Left colon (tissue), 2 donors: ENCODE results near the gene RB1. TPM values are rescaled to one million over a fixed set of nuclear protein-coding genes. Genes with fewer than 3 reads are reported as not detected.

Experiments
- ATAC-seq: fragments of 200-7000 bp; cut with Tn5 transposase; one replicate; pipeline ENCODE4 v1.9.1; 2020; ENCODE audit warnings: mild to moderate bottlenecking, moderate library complexity
- DNase-seq, 2 donors: peaks; one replicate each; pipeline ENCODE4 v3.0.0-alpha.2; 2020
- intact Hi-C, 2 donors: fragments of 100-400 bp; cut with DNase I in 1 of 2; cut with micrococcal nuclease in 1 of 2; formaldehyde crosslinking; loops; one replicate each; pipeline versions ENCODE4 v1.11.2 to v1.14.0; 2022; cut with DNase I, micrococcal nuclease
- total RNA-seq, 2 donors: library from RNA; stranded (reverse); fragmentation: NEBNext Ultra II Directional; extraction: Animal tissue kit (Norgen Biotek cat#: 25700); gene quantifications; one replicate each; pipeline ENCODE4 v1.2.1, GENCODE V29; 2021
- donor health status: DM: no; HTN: no; CAD: no.
- donor health status: DM: yes; HTN: yes; CAD: no.

Gene RB1
- total RNA-seq, 2 donors from 2014 or later: 23.0 to 26.3 TPM

DNA sequence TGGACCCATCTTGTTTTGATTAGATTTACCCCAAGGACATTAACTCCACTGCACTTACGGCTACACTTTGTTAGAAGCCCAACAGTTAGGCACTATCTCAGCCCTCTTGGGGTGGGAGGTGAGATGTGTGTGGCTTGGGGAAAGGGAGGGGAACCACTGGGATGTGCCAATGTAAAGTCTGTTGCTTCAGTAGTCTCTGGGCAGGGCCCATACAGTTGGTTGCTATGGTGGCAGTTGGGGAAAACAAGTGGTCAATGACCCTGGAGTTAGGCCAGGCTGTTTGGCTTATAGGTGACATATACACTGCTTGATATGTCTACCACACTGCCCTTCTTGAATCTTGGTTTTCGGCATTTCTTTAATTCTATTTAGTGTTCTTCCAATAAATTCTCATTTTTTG, 8.9 kb upstream of the RB1 start:
- DNase-seq: no peak
- no peak for ATAC-seq
- intact Hi-C loops: no loop called here

- intact Hi-C loops: no loop called here
- ATAC-seq: no peak
- DNase-seq: no peak
Measured at GRCh38 chr13:48295271-48295670, 8.3 kb upstream of the RB1 start.

- DNase-seq: no peak
- ATAC-seq: no peak
- intact Hi-C loops: no loop called here
Measured at GRCh38 chr13:48296528-48296927, 7.0 kb upstream of the RB1 start.

GRCh38 chr13:48297131-48297786, 6.3 kb upstream of the RB1 start:
- ATAC-seq: no peak
- DNase-seq: no peak
- intact Hi-C loops: no loop called here

- intact Hi-C loops: no loop called here
Measured at GRCh38 chr13:48299591-48299990, 4.0 kb upstream of the RB1 start.

GRCh38 chr13:48302871-48303358, 636 bp upstream of the RB1 start:
- ATAC-seq: peak; percentile 27
- DNase-seq: no peak
- intact Hi-C loops: loop anchor here in 1 of 2 donors (10.0 kb wide), 1 partner anchor 178 kb away; no protein-coding TSS in a partner anchor

More at GRCh38 chr13:48299591-48299990, 4.0 kb upstream of the RB1 start:
- ATAC-seq (no peak), DNase-seq (no peak)

DNA sequence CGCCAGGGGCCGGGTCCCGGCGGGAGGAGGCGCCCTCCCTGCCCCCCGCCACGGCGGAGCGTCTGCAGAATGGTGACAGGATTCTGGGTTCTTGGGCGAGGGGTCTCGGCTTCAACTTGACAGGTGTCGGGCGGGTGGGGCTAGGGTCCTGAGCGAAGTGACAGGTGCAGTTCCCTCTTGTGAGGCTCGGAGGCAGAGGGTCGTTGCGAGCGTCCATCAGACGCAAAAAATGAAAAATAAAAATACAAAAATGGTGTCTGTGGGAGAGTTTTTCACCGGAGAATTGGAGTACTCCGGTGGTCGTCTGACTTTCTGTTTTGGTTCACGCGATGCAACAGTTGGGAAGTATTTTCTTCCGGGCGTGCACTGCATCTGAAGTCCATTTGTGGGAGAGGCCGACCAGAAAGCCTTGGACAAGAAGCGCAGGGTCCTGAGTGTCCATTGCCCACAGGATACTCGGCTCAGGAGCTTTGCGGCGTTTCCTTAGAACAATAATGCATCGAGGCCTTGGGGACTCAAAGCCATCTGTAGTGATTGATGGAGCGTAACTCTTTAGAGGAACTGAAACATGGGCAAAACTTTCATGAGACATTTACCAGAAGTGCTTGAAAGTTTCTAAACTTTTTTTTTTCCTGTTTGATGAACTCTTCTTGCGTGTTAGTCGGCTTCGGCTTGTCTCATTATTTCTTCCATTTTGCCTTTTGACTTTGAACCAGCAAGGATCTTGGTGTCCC, 759 bp downstream of the RB1 start:
- DNase-seq: peak in 1 of 2 donors; percentile 56
- intact Hi-C loops: loop anchor here in 1 of 2 donors (10.0 kb wide), 1 partner anchor 180 kb away; no protein-coding TSS in a partner anchor
- ATAC-seq: peak; percentile 28

DNA sequence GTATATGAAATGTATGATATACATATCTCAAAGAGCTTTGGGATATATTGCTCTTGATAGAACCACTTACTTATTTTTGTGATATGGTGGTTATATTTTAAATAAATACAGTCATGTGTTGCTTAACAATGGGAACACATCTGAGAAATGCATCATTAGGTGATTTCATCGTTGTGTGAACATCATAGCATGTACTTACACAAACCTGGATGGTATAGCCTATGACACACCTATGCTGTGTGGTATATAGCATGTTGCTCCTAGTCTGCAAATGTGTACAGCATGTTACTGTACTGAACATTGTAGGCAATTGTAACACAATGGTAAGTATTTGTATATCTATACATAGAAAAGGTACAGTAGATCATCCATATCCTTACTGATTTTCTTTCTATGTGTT, 7.7 kb downstream of the RB1 start:
- intact Hi-C loops: no loop called here
- DNase-seq: no peak
- no peak for ATAC-seq

DNA sequence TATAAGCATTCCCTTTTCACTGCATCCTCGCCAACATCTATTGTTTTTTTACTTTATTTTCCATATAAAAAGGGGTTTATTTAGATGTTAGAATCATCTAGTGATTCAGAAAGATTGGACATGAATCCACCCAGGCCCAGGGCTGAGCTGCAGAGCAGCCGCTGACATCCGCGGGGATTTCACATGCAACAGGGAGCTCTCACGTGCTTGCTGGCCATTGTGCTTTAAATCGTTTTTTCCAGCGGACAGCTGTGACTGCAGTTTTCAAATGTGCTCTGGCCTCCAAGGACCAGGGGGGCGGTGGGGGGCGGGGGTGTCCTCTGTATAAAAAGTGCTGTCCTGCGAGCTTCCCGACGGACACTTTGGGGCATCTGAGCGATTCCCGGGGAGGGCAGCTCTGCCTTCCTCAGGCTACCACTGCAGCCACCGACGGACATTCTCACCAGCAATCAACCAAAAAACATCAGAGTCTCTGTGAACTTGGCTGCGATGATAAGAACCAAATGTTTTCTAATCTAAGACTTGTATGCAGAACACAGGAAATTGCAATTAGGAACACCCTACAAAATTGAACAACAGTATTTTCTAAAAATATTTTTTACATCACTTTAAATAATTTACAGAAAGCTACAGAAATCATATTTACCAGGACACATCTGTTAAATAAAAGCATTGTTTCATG, 12.6 kb downstream of the RB1 start:
- ATAC-seq (no peak), DNase-seq (no peak)
- intact Hi-C loops: no loop called here

- DNase-seq (no peak), ATAC-seq (no peak)
- intact Hi-C loops: no loop called here
Measured at GRCh38 chr13:48316826-48317510, 13.4 kb downstream of the RB1 start.

DNA sequence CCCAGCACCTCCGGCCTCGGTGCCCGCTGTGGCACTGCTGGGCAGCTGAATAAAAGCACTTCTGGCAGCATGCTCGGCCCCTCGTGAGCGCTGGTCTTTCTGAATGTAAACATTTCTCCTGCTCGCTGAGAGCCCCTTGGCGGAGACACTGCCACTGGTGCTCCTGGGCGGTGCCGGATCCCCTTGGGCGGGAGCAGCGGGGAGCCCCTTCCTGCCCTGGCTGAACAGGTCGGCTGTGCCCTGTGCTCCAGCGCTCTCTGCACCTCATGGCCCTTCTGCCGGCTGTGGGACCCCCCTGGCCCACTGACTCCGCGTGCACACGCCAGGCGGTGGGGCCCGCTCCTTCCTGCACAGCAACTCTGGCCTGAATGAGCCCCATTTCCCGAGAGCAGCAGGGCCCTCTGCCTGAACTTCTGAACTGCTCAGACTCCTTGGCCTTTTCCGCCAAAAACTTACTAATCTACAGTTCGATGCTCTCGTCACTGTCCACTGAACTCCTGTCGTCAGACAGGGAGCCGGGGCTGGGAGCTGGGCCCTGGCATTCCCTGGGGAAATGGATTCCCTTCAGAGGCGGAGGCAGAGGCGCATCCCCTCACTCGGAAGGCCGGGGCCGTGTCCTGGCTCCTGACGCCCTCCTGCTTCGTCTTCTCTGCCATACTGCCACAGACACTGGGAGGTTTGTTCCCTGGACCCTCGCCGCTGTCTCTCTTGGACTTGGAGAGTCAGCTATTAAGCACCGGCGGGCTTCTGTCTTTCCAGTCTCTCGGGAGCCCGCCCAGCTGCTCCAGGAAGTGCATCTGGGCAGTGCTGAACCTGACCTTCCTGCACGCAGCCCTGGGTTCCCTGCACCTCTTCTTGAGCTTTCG, 14.2 kb downstream of the RB1 start:
- ATAC-seq (no peak), DNase-seq (no peak)
- intact Hi-C loops: no loop called here

DNA sequence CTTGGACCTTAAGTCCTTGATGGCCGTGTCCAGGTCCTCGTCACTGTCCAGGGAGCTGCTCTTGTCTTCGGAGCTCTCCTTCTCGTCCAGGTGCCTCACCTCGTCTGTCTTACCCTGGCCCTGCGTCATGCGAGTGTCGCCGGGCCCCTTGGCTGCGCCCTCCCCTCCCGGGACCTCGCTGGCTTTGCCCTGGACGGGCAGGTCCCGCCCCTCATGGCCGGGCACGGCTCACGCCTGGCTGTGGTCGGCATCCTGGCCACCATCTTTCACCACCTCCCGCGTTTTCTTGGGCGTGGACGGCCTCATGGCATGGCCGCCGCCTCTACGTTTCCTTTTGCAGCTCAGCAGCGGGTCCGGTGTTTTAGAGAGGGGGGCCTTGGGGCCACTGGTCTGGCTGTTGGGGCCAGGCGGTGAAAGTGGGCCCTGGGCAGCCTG, 14.8 kb downstream of the RB1 start:
- intact Hi-C loops: no loop called here
- ATAC-seq (no peak), DNase-seq (no peak)

DNA sequence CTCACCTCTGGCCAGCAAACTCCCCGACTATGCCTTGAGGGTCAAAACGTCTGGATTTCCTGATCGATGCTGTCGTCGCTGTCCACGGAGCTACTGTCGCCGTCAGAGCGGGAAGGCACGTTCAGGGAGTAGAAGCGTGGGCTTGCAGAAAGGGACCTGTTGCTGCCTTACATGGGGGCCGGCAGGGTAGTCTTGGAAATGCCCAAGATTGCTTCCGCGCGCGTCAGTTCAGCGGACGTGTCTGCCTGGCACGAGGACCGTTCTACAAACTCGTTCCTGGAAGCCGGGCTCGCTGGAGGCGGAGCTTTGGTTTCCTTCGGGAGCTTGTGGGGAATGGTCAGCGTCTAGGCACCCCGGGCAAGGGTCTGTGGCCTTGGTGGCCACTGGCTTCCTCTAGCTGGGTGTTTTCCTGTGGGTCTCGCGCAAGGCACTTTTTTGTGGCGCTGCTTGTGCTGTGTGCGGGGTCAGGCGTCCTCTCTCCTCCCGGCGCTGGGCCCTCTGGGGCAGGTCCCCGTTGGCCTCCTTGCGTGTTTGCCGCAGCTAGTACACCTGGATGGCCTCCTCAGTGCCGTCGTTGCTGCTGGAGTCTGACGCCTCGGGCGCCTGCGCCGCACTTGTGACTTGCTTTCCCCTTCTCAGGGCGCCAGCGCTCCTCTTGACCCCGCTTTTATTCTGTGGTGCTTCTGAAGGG, 15.4 kb downstream of the RB1 start:
- intact Hi-C loops: no loop called here
- peak in 1 of 2 donors; percentile 39 for DNase-seq
- peak; percentile 57 for ATAC-seq

GRCh38 chr13:48319531-48320398, 16.2 kb downstream of the RB1 start:
- intact Hi-C loops: no loop called here
- ATAC-seq: peak; percentile 56
- DNase-seq: peak in 1 of 2 donors; percentile 20

GRCh38 chr13:48320399-48320790, 16.8 kb downstream of the RB1 start:
- no peak for DNase-seq
- intact Hi-C loops: no loop called here
- ATAC-seq: peak; percentile 28

DNA sequence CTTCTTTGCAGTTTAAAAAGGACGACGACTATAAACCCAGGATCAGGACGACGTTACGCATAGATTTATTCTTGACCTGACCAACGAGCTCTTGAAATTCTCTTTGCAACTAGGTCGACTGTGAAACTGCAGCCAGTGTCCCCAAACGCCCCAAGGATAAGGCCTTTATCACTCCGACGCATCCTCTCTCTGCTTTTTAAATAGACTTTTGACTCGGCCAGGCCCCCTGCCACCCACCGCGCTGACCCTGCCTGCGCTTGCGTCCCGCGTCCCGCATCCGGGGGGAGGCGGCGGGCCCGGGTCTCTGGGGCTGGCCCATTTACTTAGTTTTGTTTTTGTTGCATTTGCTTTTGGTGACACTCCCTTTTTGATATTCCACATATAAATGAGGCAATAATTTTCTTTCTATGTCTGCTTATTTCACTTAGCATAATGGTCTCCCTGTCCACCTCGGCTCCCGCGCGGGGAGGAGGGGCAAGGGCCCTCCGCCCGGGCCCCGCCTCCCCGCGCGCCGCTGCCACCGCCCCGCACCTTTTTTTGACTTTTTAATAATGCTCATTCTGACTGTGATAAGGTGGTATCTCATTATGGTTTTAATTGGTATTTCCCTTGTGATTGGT, 17.4 kb downstream of the RB1 start:
- intact Hi-C loops: no loop called here
- ATAC-seq (peak; percentile 46), DNase-seq (no peak)
